Colonic mucosa (tissue), 4 donors: ENCODE results near the gene GLT8D1. TPM values are rescaled to one million over a fixed set of nuclear protein-coding genes. Genes with fewer than 3 reads are reported as not detected.
A peak's percentile ranks its signal among the peaks of the same experiment; 100 is the strongest.

Experiments
- DNase-seq: peaks from one replicate; pipeline ENCODE4 v3.0.0-alpha.2; 2020
- H3K27ac ChIP-seq: fragments of 200-600 bp; one replicate; pipeline ENCODE4 v1.8.0; 2021
- H3K27me3 ChIP-seq: fragments of 200-600 bp; one replicate; pipeline ENCODE4 v1.8.0; 2021
- H3K36me3 ChIP-seq: fragments of 200-600 bp; one replicate; pipeline ENCODE4 v1.8.0; 2021
- H3K4me1 ChIP-seq: fragments of 200-600 bp; one replicate; pipeline ENCODE4 v1.8.0; 2021; ENCODE audit warnings: mild to moderate bottlenecking
- H3K4me3 ChIP-seq: fragments of 200-600 bp; one replicate; pipeline ENCODE4 v1.8.0; 2021
- H3K9ac ChIP-seq, 2 donors: one replicate each; pipeline ENCODE4 v1.7.0; 2013; ENCODE audit warnings: control low read depth in 2 of 2, low read depth in 2 of 2, low read length in 2 of 2
- H3K9me3 ChIP-seq: fragments of 200-600 bp; one replicate; pipeline ENCODE4 v1.8.0; 2021
- intact Hi-C: fragments of 100-400 bp; cut with DNase I; formaldehyde crosslinking; loops from one replicate; pipeline ENCODE4 v1.14.1; 2022
- total RNA-seq, 2 donors: library from RNA; stranded (reverse); fragmentation: NEBNext Ultra II Directional in 1 of 2; extraction: Animal tissue kit (Norgen Biotek cat#: 25700) in 1 of 2; gene quantifications; one replicate each; pipeline ENCODE4 v1.2.1, GENCODE V29; 2021
- TF ChIP-seq, protein P1 (sequence below): fragments of 200-600 bp; IDR thresholded peaks from one replicate; pipeline ENCODE4 v1.8.0; 2022; ENCODE audit warnings: antibody characterized with exemption, mild to moderate bottlenecking
- donor health status: healthy.
- donor health status: DM: no; HTN: no; CAD: no.
- donor health status: DM: no; HTN: no; CAD: no.

GLT8D1 gene
- total RNA-seq, 2 donors from 2014 or later = 29.0 to 36.2 TPM

DNA sequence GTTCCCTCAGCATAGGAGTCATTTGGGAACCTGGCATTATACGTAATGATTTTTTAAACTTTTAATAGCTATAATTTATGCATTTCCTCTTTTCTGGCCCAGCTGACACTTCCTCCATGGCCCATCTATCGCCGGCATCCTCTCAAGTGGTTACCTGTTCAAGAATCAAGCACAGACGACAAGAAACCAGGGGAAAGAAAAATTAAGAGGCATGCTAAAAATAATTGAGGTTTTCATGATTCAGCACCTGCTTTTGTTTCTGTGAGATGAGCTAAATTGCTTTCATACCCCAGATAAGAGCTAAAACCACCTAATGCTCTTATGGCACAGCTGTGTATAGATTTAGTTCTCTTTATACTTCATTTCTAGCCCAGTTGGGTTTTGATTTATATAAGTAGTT, 2.0 kb upstream of the GLT8D1 start:
- no peaks in the 10 kb centered on the region for H3K27me3 ChIP-seq
- TF ChIP-seq, protein P1, sequence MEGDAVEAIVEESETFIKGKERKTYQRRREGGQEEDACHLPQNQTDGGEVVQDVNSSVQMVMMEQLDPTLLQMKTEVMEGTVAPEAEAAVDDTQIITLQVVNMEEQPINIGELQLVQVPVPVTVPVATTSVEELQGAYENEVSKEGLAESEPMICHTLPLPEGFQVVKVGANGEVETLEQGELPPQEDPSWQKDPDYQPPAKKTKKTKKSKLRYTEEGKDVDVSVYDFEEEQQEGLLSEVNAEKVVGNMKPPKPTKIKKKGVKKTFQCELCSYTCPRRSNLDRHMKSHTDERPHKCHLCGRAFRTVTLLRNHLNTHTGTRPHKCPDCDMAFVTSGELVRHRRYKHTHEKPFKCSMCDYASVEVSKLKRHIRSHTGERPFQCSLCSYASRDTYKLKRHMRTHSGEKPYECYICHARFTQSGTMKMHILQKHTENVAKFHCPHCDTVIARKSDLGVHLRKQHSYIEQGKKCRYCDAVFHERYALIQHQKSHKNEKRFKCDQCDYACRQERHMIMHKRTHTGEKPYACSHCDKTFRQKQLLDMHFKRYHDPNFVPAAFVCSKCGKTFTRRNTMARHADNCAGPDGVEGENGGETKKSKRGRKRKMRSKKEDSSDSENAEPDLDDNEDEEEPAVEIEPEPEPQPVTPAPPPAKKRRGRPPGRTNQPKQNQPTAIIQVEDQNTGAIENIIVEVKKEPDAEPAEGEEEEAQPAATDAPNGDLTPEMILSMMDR = no peak
- H3K9ac ChIP-seq = peak overlapping the region in 1 of 2 donors; percentile 14
- no peak overlapping the region for H3K27ac ChIP-seq
- peaks cover 13% of the 10 kb centered on the region for H3K4me1 ChIP-seq
- DNase-seq = no peak
- peak overlapping the region; percentile 69 for H3K4me3 ChIP-seq
- H3K36me3 ChIP-seq = no peaks in the 10 kb centered on the region
- H3K9me3 ChIP-seq = no peaks in the 10 kb centered on the region
- intact Hi-C loops = no loop called here

DNA sequence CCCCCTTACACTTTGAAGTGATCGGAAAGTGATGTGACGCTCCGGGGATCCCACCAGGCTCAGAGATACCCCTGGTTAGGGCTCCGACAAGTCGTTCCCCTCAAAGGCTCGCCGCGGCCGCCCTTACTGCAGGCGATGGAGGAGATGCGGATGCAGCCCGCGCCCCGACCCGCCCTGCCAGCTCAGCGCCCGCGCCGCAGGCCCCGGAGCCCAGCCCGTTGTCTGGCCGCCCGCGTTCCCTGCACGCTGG, 228 bp downstream of the GLT8D1 start:
- peak overlapping the region; percentile 72 to 82 for H3K9ac ChIP-seq
- peak overlapping the region; percentile 69 for H3K4me3 ChIP-seq
- TF ChIP-seq, protein P1 = no peak
- H3K9me3 ChIP-seq = no peaks in the 10 kb centered on the region
- H3K36me3 ChIP-seq = no peaks in the 10 kb centered on the region
- no peak for DNase-seq
- H3K27ac ChIP-seq = peak overlapping the region; percentile 86
- intact Hi-C loops = no loop called here
- H3K4me1 ChIP-seq = peaks cover 13% of the 10 kb centered on the region
- no peaks in the 10 kb centered on the region for H3K27me3 ChIP-seq

DNA sequence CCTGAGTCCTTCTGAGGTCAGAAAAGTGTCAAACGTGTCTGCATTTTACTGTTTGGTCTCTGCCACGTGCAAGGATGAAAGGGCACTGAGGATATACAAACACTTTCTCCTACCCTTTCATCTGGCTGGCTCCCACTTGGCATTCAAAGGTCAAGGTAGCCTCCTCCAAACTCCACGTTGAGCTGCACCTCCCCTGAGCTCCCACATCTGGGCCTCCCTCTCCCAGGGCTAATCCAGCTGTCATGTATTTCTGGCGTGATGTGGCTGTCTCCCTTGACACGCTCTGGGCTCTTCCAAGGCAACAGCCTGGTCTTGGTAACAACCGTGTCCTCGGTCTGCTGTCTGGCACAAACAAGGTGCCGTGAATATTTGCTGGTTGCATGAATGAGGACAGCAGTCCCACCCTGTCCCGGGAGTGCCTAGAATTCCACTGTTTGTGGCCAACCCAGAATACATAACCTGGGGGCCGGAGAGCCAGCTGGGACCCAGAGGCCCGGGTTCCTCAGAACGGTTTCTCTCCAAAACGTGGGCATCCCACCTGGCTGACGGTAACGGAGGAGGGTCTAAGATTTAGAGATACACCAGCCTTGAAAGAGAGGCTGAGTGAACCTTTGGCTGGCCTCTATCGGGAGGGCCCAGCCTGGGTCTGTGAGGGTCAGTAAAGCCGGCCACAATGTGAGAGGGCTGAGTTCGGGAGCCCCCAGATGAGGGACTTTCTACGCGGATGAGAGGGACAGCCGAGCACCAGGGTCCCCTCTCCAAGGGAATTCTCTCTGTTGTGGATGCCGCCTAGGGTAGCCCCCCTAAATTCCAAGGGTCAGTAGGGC, 767 bp downstream of the GLT8D1 start:
- Histone ChIP-seq H3K9ac (peak overlapping the region; percentile 72 to 82), H3K27ac (peak overlapping the region; percentile 86), H3K4me1 (peaks cover 13% of the 10 kb centered on the region), H3K4me3 (peak overlapping the region; percentile 69), H3K36me3 (no peaks in the 10 kb centered on the region), H3K9me3 (no peaks in the 10 kb centered on the region), H3K27me3 (no peaks in the 10 kb centered on the region)
- peak; percentile 54 for DNase-seq
- intact Hi-C loops = no loop called here
- TF ChIP-seq, protein P1 = no peak

DNA sequence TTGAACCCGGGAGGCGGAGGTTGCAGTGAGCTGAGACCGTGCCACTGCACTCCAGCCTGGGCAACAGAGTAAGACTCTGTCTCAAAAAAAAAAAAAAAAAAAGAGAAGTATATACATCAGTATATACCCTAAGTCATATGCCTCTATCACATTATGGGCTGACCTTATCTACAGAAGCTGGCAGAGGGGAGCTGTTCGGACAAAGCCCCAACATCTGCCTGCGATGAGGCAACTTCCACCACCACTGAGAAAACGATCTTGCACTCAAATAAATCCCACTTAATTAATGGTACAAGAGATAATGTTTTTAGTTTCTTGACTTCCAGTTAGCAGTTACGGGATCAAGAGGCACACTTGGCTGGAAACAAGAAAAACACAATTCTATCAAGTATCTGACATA, 2.2 kb downstream of the GLT8D1 start:
- TF ChIP-seq, protein P1 = no peak
- H3K9me3 ChIP-seq = no peaks in the 10 kb centered on the region
- H3K4me1 ChIP-seq = peaks cover 13% of the 10 kb centered on the region
- H3K4me3 ChIP-seq = no peak overlapping the region
- DNase-seq = no peak
- no peak overlapping the region for H3K9ac ChIP-seq
- no peaks in the 10 kb centered on the region for H3K36me3 ChIP-seq
- no peaks in the 10 kb centered on the region for H3K27me3 ChIP-seq
- intact Hi-C loops = no loop called here
- no peak overlapping the region for H3K27ac ChIP-seq

DNA sequence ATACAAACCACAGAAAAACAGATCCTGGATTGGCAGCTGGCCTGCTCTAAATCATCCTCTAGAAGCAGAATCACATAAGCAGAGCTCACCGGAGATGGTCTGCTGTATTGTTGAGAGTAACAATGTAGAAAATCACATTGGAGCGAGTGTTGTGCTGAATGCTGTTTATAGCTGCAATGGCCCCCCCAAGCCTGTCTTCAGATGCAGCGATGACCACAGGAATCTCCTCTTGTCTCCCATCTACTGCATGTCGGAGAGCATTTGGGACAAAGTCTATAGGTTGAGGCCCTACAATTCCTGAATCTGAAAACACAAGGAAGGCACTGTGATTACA, 8.0 kb downstream of the GLT8D1 start:
- Histone ChIP-seq H3K4me1 (no peaks in the 10 kb centered on the region), H3K27ac (no peak overlapping the region), H3K4me3 (no peak overlapping the region), H3K36me3 (peaks cover 24% of the 10 kb centered on the region), H3K9me3 (no peaks in the 10 kb centered on the region), H3K27me3 (no peaks in the 10 kb centered on the region), H3K9ac (no peak overlapping the region)
- TF ChIP-seq, protein P1 = no peak
- intact Hi-C loops = no loop called here
- DNase-seq = no peak
